Right lobe of liver (tissue), 6 donors: ENCODE measurements around the gene PPP4R2. TPM values are rescaled to one million over a fixed set of nuclear protein-coding genes. Genes with fewer than 3 reads are reported as not detected.

ENCODE experiments used
- ATAC-seq, 4 donors: fragments of 200-7000 bp; cut with Tn5 transposase; one replicate each; pipeline ENCODE4 v1.9.1; 2020; ENCODE audit warnings: mild to moderate bottlenecking in 4 of 4, moderate library complexity in 4 of 4
- DNase-seq, 3 donors: peaks; one replicate each; pipeline ENCODE4 v3.0.0-alpha.2; 2020
- H3K27ac ChIP-seq, 3 donors: fragments of 200-600 bp; one replicate each; pipeline ENCODE4 v1.8.0; 2022
- H3K27me3 ChIP-seq, 2 donors: fragments of 200-600 bp; one replicate each; pipeline ENCODE4 v1.8.0; 2022
- H3K36me3 ChIP-seq, 4 donors: fragments of 200-600 bp; sonication (generic) in 1 of 4; one replicate each; pipeline versions ENCODE4 v1.5.1 to v1.8.0; 2017 to 2022; ENCODE audit warnings: control low read depth in 1 of 4
- H3K4me1 ChIP-seq, 4 donors: fragments of 200-600 bp; sonication (generic) in 1 of 4; one replicate each; pipeline versions ENCODE4 v1.5.1 to v1.8.0; 2017 to 2022; ENCODE audit warnings: control low read depth in 1 of 4
- H3K4me3 ChIP-seq, 3 donors: fragments of 200-600 bp; one replicate each; pipeline ENCODE4 v1.8.0; 2022
- H3K9me3 ChIP-seq, 4 donors: fragments of 200-600 bp; sonication (generic) in 1 of 4; one replicate each; pipeline versions ENCODE4 v1.5.1 to v1.8.0; 2017 to 2022; ENCODE audit warnings: control low read depth in 1 of 4
- POLR2A ChIP-seq: fragments of 450-650 bp; IDR thresholded peaks from one replicate; pipeline ENCODE4 v1.6.1; 2017; ENCODE audit warnings: antibody characterized with exemption, mild to moderate bottlenecking
- WGBS: methylation state at CpG from one replicate; pipeline ENCODE4 v1.1.6; 2018; ENCODE audit warnings: low coverage, low lambda C conversion rate; ENCODE audit not compliant: insufficient coverage; ENCODE audit errors: missing lambda C conversion rate; 5-methylcytosine and 5-hydroxymethylcytosine counted together
- intact Hi-C, 2 donors: fragments of 100-400 bp; cut with DNase I; formaldehyde crosslinking; loops; one replicate each; pipeline versions ENCODE4 v1.11.2 to v1.14.1; 2022
- total RNA-seq, 6 experiments: library from RNA; depleted of rRNA in 2 of 6; stranded (reverse); fragments of >200 nt in 2 of 6; fragmentation: NEBNext Ultra II Directional in 3 of 6; extraction: Animal tissue kit (Norgen Biotek cat#: 25700) in 3 of 6; gene quantifications; one replicate each; pipeline versions ENCODE4 v1.1.0 to v1.2.4, GENCODE V29; 2016 to 2023
- TF ChIP-seq, protein P1 (sequence below), 4 donors: fragments of 200-600 bp in 3 of 4; fragments of 450-650 bp in 1 of 4; IDR thresholded peaks; one replicate each; pipeline versions ENCODE4 v1.5.1 to v1.8.0; 2016 to 2022; ENCODE audit warnings: antibody characterized with exemption in 4 of 4, mild to moderate bottlenecking in 2 of 4
- donor health status: DM: no; HTN: yes; CAD: no.
- donor health status: DM: no; HTN: no; CAD: no.
- donor health status: DM: no; HTN: no; CAD: no.
- donor health status: DM: no; HTN: yes; CAD: no.
- donor health status: DM: no; HTN: yes; CAD: no.

PPP4R2 gene
- total RNA-seq, 6 experiments from 2014 or later, result 23.7 to 56.1 (median 42.3) TPM

DNA sequence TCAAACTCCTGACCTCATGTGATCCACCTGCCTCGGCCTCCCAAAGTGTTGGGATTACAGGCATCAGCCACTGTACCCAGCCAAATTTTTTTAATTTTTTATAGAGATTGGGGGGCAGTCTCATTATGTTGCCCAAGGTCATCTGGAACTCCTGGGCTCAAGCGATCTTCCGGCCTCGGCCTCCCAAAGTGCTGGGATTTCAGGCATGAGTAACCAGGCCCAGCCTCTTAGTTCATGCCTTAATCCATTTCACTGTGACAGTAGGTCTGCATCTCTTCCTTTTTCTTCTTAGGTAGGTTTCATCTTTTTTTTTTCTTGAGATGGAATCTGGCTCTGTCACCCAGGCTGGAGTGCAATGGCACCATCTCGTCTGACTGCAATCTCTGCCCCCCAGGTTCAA is 37.3 kb upstream of the PPP4R2 start:
- TF ChIP-seq, protein P1, sequence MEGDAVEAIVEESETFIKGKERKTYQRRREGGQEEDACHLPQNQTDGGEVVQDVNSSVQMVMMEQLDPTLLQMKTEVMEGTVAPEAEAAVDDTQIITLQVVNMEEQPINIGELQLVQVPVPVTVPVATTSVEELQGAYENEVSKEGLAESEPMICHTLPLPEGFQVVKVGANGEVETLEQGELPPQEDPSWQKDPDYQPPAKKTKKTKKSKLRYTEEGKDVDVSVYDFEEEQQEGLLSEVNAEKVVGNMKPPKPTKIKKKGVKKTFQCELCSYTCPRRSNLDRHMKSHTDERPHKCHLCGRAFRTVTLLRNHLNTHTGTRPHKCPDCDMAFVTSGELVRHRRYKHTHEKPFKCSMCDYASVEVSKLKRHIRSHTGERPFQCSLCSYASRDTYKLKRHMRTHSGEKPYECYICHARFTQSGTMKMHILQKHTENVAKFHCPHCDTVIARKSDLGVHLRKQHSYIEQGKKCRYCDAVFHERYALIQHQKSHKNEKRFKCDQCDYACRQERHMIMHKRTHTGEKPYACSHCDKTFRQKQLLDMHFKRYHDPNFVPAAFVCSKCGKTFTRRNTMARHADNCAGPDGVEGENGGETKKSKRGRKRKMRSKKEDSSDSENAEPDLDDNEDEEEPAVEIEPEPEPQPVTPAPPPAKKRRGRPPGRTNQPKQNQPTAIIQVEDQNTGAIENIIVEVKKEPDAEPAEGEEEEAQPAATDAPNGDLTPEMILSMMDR (IDR thresholded peaks at IDR 0.05), result no peak
- TF ChIP-seq POLR2A, result no peak
- DNase-seq (no peak), ATAC-seq (no peak)
- Histone ChIP-seq H3K4me1 (peaks cover 0 to 56% (median 18%) of the 10 kb centered on the region in 4 donors), H3K4me3 (no peak overlapping the region), H3K27ac (peak overlapping the region in 1 of 3 donors; percentile 93), H3K27me3 (no peaks in the 10 kb centered on the region), H3K9me3 (no peaks in the 10 kb centered on the region), H3K36me3 (no peaks in the 10 kb centered on the region)
- intact Hi-C loops, result no loop called here
- 97% methylated on average over 4 of the region's 5 CpGs for WGBS

DNA sequence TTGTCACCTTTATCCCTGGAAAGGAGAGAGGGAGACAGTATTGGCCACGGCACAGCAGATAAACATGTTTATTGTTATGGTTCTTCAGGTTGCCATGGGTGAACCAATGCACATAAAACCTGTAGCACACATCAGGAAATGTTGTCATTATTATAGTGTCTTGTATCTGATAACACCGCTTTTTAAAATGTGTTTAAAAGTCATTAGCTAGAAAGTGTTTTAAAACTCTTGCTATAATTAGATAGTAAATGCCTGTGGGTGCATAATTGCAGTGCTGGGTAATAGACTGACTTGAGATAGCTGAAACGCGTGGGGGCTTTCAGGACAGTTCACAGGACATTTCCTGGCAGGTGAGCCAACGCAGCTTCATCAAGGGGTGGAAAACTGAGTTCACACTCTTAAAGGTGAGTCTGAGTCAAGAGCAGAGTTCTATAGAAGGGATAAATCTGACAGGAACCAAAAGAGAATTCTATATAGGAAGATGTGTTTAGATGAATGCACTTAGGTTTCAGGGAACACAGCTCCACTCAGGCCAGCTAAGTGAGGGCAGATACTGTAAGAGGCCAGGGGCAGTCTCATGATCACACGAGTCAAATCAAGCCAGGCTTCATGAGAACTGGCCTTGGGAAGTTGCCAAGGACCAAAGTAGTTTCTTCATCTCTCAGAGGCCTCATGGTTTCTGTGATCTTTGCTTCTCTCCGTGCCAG is 35.6 kb upstream of the PPP4R2 start:
- peak; percentile 41 to 81 (median 66) for DNase-seq
- no peaks in the 10 kb centered on the region for H3K27me3 ChIP-seq
- intact Hi-C loops, result no loop called here
- H3K4me1 ChIP-seq, result peaks cover 0 to 60% (median 19%) of the 10 kb centered on the region in 4 donors
- no peaks in the 10 kb centered on the region for H3K36me3 ChIP-seq
- no peak overlapping the region for H3K4me3 ChIP-seq
- TF ChIP-seq, protein P1 (IDR thresholded peaks at IDR 0.05), result no peak
- no peak for TF ChIP-seq POLR2A
- no peaks in the 10 kb centered on the region for H3K9me3 ChIP-seq
- H3K27ac ChIP-seq, result peak overlapping the region in 2 of 3 donors; percentile 63 to 93
- 39% methylated on average over 6 of the region's 7 CpGs for WGBS
- ATAC-seq, result peak; percentile 68 to 80 (median 76)

DNA sequence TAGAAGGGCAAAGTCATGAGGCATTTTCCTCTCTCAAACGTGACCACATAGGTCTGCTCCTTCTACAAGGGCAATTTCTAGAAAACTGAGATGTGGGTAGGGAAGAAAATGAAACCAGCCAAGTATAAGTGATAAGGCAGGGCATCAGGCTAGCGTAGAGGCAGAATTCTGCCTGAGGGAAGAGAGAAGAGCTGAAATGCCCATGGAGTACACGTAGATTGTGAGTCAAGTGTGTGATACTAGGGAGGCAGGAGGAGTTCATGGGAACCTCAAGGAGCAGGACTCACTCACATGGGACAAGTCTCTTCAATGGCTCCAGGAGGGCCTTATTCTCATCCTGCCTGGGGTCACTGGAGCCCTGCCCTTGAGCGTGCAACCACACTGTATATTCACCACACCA is 34.9 kb upstream of the PPP4R2 start:
- 59% methylated on average over 4 of the region's 4 CpGs for WGBS
- no peak for DNase-seq
- H3K36me3 ChIP-seq, result no peaks in the 10 kb centered on the region
- no peak overlapping the region for H3K4me3 ChIP-seq
- TF ChIP-seq, protein P1 (IDR thresholded peaks at IDR 0.05), result no peak
- no peak for TF ChIP-seq POLR2A
- no peaks in the 10 kb centered on the region for H3K9me3 ChIP-seq
- intact Hi-C loops, result no loop called here
- peak in 2 of 4 donors; percentile 1 to 3 for ATAC-seq
- H3K27ac ChIP-seq, result peak overlapping the region in 2 of 3 donors; percentile 63 to 93
- H3K27me3 ChIP-seq, result no peaks in the 10 kb centered on the region
- peaks cover 0 to 52% (median 16%) of the 10 kb centered on the region in 4 donors for H3K4me1 ChIP-seq

DNA sequence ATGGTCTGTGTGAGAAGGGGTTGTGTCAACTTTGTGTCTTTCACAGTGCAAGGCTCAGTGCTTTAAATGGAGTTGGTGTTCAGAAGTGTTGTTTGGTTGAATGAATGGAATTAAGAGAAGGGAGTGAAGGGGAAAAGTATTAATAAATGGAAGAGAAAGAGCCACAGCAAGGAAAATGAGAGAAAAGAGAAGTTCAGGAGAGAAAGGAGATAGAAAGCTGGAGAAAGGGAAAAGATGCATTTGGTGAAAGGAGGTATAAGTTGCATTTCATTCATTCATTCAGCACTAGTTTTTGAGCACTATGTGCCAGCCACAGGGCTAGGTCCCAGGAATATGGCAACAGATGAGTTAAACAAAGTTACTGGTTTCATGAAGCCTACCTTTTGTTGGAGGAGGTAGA is 34.3 kb upstream of the PPP4R2 start:
- no peaks in the 10 kb centered on the region for H3K27me3 ChIP-seq
- H3K4me3 ChIP-seq, result no peak overlapping the region
- peak overlapping the region in 1 of 3 donors; percentile 93 for H3K27ac ChIP-seq
- no peak for ATAC-seq
- no peaks in the 10 kb centered on the region for H3K9me3 ChIP-seq
- TF ChIP-seq, protein P1 (IDR thresholded peaks at IDR 0.05), result no peak
- no peak for TF ChIP-seq POLR2A
- no peaks in the 10 kb centered on the region for H3K36me3 ChIP-seq
- no peak for DNase-seq
- H3K4me1 ChIP-seq, result peaks cover 0 to 49% (median 16%) of the 10 kb centered on the region in 4 donors
- intact Hi-C loops, result no loop called here
